Heart left ventricle (tissue), 16 donors: ENCODE measurements around the gene KIAA1958. TPM values are rescaled to one million over a fixed set of nuclear protein-coding genes. Genes with fewer than 3 reads are reported as not detected.

Experiments used
- ATAC-seq, 4 donors: fragments of 200-7000 bp; cut with Tn5 transposase; one replicate each; pipeline ENCODE4 v1.9.1; 2020 to 2022; ENCODE audit warnings: moderate library complexity in 4 of 4, mild to moderate bottlenecking in 3 of 4, moderate number of reproducible peaks in 1 of 4
- DNase-seq, 5 donors: peaks; one replicate each; pipeline ENCODE4 v3.0.0-alpha.2; 2020
- H3K27ac ChIP-seq, 12 donors: fragments of 200-600 bp; sonication (generic) in 4 of 12; one replicate each; pipeline versions ENCODE4 v1.5.0 to v1.8.0; 2016 to 2022; ENCODE audit warnings: mild to moderate bottlenecking in 2 of 12
- H3K27me3 ChIP-seq, 9 donors: fragments of 200-600 bp; sonication (generic) in 2 of 9; one replicate each; pipeline versions ENCODE4 v1.5.1 to v1.8.0; 2016 to 2022; ENCODE audit warnings: mild to moderate bottlenecking in 3 of 9
- H3K36me3 ChIP-seq, 9 donors: fragments of 200-600 bp; sonication (generic) in 2 of 9; one replicate each; pipeline versions ENCODE4 v1.5.0 to v1.8.0; 2018 to 2022; ENCODE audit warnings: mild to moderate bottlenecking in 2 of 9
- H3K4me1 ChIP-seq, 12 donors: fragments of 200-600 bp; sonication (generic) in 4 of 12; one replicate each; pipeline versions ENCODE4 v1.5.0 to v1.8.0; 2016 to 2022; ENCODE audit warnings: mild to moderate bottlenecking in 3 of 12
- H3K4me3 ChIP-seq, 12 donors: fragments of 200-600 bp; sonication (generic) in 4 of 12; one replicate each; pipeline versions ENCODE4 v1.5.0 to v1.8.0; 2017 to 2022; ENCODE audit warnings: mild to moderate bottlenecking in 9 of 12, moderate library complexity in 4 of 12
- H3K9me3 ChIP-seq, 12 donors: fragments of 200-600 bp; sonication (generic) in 4 of 12; one replicate each; pipeline versions ENCODE4 v1.5.0 to v1.8.0; 2016 to 2022; ENCODE audit warnings: mild to moderate bottlenecking in 1 of 12
- POLR2A ChIP-seq, 2 donors: fragments of 450-650 bp; IDR thresholded peaks; one replicate each; pipeline ENCODE4 v1.6.1; 2017; ENCODE audit warnings: antibody characterized with exemption in 2 of 2, mild to moderate bottlenecking in 2 of 2, moderate library complexity in 2 of 2
- WGBS, 4 donors: extraction: QIAGEN DNeasy Blood & Tissue Kit in 2 of 4; methylation state at CpG; one replicate each; pipeline versions ENCODE4 v1.1.5 to v1.1.7; 2013 to 2018; 5-methylcytosine and 5-hydroxymethylcytosine counted together
- intact Hi-C, 10 donors: fragments of 100-400 bp; cut with DNase I; formaldehyde crosslinking; loops; one replicate each; pipeline versions ENCODE4 v1.11.1 to v1.14.2; 2022
- polyA plus RNA-seq, 2 donors: library from polyadenylated mRNA; stranded (reverse); fragments of 200-250 nt; gene quantifications; one replicate each; pipeline ENCODE4 v1.2.3, GENCODE V29; 2013
- total RNA-seq, 9 donors: library from RNA; depleted of rRNA in 2 of 9; stranded (reverse); fragments of >200 nt in 2 of 9; fragmentation: NEBNext Ultra II Directional in 3 of 9; extraction: Animal tissue kit (Norgen Biotek cat#: 25700) in 3 of 9; gene quantifications; one replicate each; pipeline versions ENCODE4 v1.1.0 to v1.2.4, GENCODE V29; 2016 to 2023
- TF ChIP-seq, protein P1 (sequence below), 12 donors: fragments of 200-600 bp; sonication (generic) in 4 of 12; IDR thresholded peaks; one replicate each; pipeline versions ENCODE4 v1.5.0 to v1.8.0; 2018 to 2022; ENCODE audit warnings: antibody characterized with exemption in 12 of 12, mild to moderate bottlenecking in 5 of 12
- donor health status: ischemic (EF 13 %, LVEDD 7.1; RV severe dilation, severe dysfunction).
- donor health status: healthy with polysubstance abuse.
- donor health status: DM: no; HTN: yes; CAD: no.
- donor health status: DM: no; HTN: no; CAD: no.
- donor health status: ischemic (EF 25% LVEDD 6.9; RV normal size, moderate dysfunction).
- donor health status: ischemic (EF 25% LVEDD 5.7; RV mildly dilated, moderate dysfunction).
- donor health status: healthy.
- donor health status: DM: yes; HTN: yes; CAD: no.
- donor health status: ischemic (EF 35%, LVEDD 5.7; RV mildly dilated, moderate dysfunction).
- donor health status: nonischemic (EF 11% LVEDD 7.7; RV severe dilation, severe dysfunction).
- donor health status: DM: yes; HTN: yes; CAD: no.
- donor health status: PGD.
- donor health status: ischemic (EF 29% LVEDD 5.4; RV normal size, mild dysfunction).
- donor health status: nonischemic (EF 23%, LVEDD 6.1; RV moderate dilation, normal function).

Gene KIAA1958
- total and polyA plus RNA-seq, 11 donors, result 0.99 to 8.5 (median 5.8) TPM

DNA sequence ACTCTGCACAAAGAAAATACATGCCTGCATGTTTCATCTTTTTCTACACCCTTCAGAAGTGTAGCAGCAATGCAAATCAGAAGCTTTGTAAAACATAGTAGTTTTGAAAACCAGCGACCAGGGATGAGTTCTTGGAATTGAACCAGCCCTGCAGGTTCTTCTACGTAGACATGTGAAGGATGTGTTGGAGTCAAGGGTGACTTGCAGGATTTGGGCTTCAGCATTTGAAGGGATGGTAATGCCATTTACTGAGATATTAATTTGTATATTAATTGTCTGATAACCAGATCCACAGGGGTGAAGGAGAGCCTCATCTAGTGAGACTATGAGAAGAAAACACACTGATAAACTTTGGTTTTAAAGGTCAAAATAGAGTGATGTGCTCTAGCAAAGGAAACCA is 72.4 kb downstream of the KIAA1958 start:
- no peak overlapping the region for H3K27ac ChIP-seq
- no peak for DNase-seq
- H3K9me3 ChIP-seq, result peaks cover 0 to 8% (median 0%) of the 10 kb centered on the region in 12 donors
- intact Hi-C loops, result no loop called here
- no peaks in the 10 kb centered on the region for H3K27me3 ChIP-seq
- no peak for ATAC-seq
- peaks cover 0 to 7% (median 0%) of the 10 kb centered on the region in 12 donors for H3K4me1 ChIP-seq
- no peak overlapping the region for H3K4me3 ChIP-seq
- TF ChIP-seq POLR2A (IDR thresholded peaks at IDR 0.05), result no peak
- TF ChIP-seq, protein P1, sequence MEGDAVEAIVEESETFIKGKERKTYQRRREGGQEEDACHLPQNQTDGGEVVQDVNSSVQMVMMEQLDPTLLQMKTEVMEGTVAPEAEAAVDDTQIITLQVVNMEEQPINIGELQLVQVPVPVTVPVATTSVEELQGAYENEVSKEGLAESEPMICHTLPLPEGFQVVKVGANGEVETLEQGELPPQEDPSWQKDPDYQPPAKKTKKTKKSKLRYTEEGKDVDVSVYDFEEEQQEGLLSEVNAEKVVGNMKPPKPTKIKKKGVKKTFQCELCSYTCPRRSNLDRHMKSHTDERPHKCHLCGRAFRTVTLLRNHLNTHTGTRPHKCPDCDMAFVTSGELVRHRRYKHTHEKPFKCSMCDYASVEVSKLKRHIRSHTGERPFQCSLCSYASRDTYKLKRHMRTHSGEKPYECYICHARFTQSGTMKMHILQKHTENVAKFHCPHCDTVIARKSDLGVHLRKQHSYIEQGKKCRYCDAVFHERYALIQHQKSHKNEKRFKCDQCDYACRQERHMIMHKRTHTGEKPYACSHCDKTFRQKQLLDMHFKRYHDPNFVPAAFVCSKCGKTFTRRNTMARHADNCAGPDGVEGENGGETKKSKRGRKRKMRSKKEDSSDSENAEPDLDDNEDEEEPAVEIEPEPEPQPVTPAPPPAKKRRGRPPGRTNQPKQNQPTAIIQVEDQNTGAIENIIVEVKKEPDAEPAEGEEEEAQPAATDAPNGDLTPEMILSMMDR (IDR thresholded peaks at IDR 0.05), result no peak
- 67 to 83% (median 75%) methylated on average over 2 of the region's 2 CpGs for WGBS, 4 donors
- no peaks in the 10 kb centered on the region for H3K36me3 ChIP-seq

DNA sequence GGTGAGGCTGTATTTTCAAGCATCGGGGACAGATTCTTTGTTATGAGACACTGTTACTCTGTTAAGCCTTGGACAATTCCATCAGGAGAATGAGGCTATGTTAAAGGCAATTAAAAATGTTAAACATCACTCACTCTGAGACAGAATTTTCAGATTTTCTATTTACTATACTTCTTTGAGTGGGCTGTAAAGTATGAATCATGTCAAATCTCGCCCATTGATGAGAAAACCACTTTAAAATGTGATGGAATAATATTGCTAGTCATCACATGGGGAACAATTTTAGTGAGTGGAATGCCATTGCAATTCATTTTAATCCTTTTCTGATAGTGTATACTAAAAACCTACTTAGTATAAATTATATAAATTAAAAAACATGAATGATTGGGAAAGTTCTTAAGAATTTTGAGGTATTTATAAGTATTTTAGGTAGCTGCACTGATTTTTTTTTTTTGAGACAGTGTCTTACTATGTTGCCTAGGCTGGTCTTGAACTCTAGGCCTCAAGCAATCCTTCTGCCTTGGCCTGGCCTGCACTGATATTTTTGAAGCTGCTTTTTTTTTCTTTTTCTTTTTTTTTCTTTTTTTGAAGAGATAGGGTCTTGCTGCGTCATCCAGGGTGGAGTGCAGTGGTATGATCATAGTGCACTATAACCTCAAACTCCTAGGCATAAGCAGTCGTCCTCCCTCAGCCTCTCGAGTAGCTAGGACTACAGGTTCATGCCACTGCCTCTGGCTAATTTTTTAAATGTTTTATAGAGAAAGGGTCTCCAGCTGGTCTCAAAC is 73.2 kb downstream of the KIAA1958 start:
- intact Hi-C loops, result no loop called here
- 72 to 83% (median 77%) methylated on average over 5 of the region's 5 CpGs for WGBS, 4 donors
- no peak overlapping the region for H3K27ac ChIP-seq

DNA sequence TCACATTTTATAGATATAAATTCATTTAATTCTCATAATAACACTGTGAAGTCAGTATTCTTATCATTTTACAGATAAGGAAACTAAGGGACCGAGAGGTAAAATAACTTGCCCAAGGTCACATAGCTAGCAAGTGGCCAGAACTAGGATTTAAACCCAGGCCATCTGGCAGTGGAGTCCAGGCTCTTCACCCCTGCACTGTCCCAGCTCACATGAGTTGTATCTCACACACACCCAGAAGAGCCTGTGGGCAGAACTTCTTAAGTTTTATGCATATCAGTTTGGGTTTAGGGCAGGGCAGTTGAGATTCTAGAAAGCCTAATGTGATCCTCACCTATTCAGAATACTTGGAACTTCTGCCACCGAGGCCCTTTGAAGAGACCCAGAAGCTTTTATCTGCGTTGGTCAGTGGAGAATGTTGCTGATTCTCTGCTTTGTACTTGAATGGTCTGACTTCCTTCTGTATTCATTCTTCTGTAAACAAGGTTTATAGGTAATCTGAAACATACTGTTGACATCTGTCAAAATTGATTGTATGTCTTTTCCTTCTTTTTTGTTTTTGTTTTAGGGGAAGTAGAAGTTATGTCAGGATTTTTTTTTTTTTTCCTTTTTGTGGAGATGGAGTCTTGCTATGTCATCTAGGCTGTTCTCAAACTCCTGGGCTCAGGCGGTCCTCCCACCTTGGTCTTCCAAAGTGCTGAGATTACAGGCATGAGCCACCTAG is 75.8 kb downstream of the KIAA1958 start:
- DNase-seq (no peak), ATAC-seq (no peak)
- H3K27me3 ChIP-seq, result no peaks in the 10 kb centered on the region
- TF ChIP-seq, protein P1 (IDR thresholded peaks at IDR 0.05), result no peak
- H3K9me3 ChIP-seq, result peaks cover 0 to 16% (median 0%) of the 10 kb centered on the region in 12 donors
- no peaks in the 10 kb centered on the region for H3K36me3 ChIP-seq
- H3K4me3 ChIP-seq, result no peak overlapping the region
- peaks cover 0 to 7% (median 0%) of the 10 kb centered on the region in 12 donors for H3K4me1 ChIP-seq
- intact Hi-C loops, result no loop called here
- H3K27ac ChIP-seq, result no peak overlapping the region
- 57 to 63% (median 61%) methylated on average over 4 of the region's 4 CpGs for WGBS, 4 donors

More for the DNA sequence above, 73.2 kb downstream of the KIAA1958 start:
- Histone ChIP-seq H3K27me3 (no peaks in the 10 kb centered on the region), H3K36me3 (no peaks in the 10 kb centered on the region), H3K4me3 (no peak overlapping the region), H3K4me1 (peaks cover 0 to 7% (median 0%) of the 10 kb centered on the region in 12 donors), H3K9me3 (peaks cover 0 to 16% (median 0%) of the 10 kb centered on the region in 12 donors)
- no peak for ATAC-seq
- no peak for DNase-seq
- TF ChIP-seq, protein P1 (IDR thresholded peaks at IDR 0.05), result no peak
- TF ChIP-seq POLR2A (IDR thresholded peaks at IDR 0.05), result no peak

DNA sequence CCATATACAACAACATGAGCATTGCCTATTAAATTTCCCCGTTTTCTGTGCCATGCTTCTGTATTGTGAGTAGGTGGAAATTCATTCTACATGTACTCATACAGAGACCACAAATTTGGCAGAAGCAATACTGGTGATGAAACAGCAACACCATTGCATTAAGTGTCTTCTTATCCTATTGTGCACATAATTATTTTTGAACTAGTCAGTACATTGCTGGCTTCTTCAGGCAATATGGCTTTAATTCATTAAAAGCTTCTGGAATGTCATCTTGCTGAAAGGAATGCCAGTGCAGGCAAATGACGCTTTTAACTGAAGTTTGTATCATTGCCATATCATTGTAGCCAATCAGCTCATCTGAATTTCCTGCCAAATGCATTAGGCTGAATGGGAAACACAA is 82.6 kb downstream of the KIAA1958 start:
- H3K4me3 ChIP-seq, result no peak overlapping the region
- ATAC-seq (no peak), DNase-seq (no peak)
- no peaks in the 10 kb centered on the region for H3K27me3 ChIP-seq
- intact Hi-C loops, result no loop called here
- WGBS, 4 donors, result 44 to 61% (median 49%) methylated on average over 2 of the region's 2 CpGs
- H3K4me1 ChIP-seq, result peaks cover 0 to 12% (median 0%) of the 10 kb centered on the region in 12 donors
- no peak overlapping the region for H3K27ac ChIP-seq
- TF ChIP-seq, protein P1 (IDR thresholded peaks at IDR 0.05), result no peak
- TF ChIP-seq POLR2A (IDR thresholded peaks at IDR 0.05), result no peak
- H3K36me3 ChIP-seq, result no peaks in the 10 kb centered on the region
- H3K9me3 ChIP-seq, result peaks cover 0 to 6% (median 0%) of the 10 kb centered on the region in 12 donors
